KMS-11 (cell line): ENCODE data around the gene DIAPH2.

Experiments used
- H2AFZ ChIP-seq: fragments of 200-600 bp; sonication (generic); 2 replicates; pipeline ENCODE4 v1.6.1; 2016; ENCODE audit warnings: antibody characterized with exemption, mixed run types, low read depth
- H3K27ac ChIP-seq: fragments of 200-600 bp; sonication (generic); 2 replicates; pipeline ENCODE4 v1.6.1; 2016; ENCODE audit warnings: mild to moderate bottlenecking, mixed run types
- H3K27me3 ChIP-seq: fragments of 200-600 bp; sonication (generic); 2 replicates; pipeline ENCODE4 v1.6.1; 2017; ENCODE audit warnings: mild to moderate bottlenecking, low read depth, mixed run types, moderate library complexity; ENCODE audit not compliant: insufficient read depth
- H3K36me3 ChIP-seq: fragments of 200-600 bp; sonication (generic); 2 replicates; pipeline ENCODE4 v1.6.1; 2017; ENCODE audit warnings: mild to moderate bottlenecking, mixed run types; ENCODE audit not compliant: insufficient read depth
- H3K4me1 ChIP-seq: fragments of 200-600 bp; sonication (generic); 2 replicates; pipeline ENCODE4 v1.6.1; 2016; ENCODE audit warnings: mild to moderate bottlenecking, low read depth, mixed run types; ENCODE audit not compliant: poor library complexity, severe bottlenecking
- H3K4me2 ChIP-seq: fragments of 200-600 bp; sonication (generic); 2 replicates; pipeline ENCODE4 v1.7.0; 2016; ENCODE audit warnings: mild to moderate bottlenecking, mixed run types
- H3K4me3 ChIP-seq: fragments of 200-600 bp; sonication (generic); IDR thresholded peaks from 2 replicates; pipeline ENCODE4 v1.6.1; 2017; ENCODE audit warnings: low read depth, low read length, mixed read lengths; ENCODE audit not compliant: insufficient read depth
- H3K79me2 ChIP-seq: fragments of 200-600 bp; sonication (generic); 2 replicates; pipeline ENCODE4 v1.6.1; 2016; ENCODE audit warnings: low read depth, mixed run types; ENCODE audit not compliant: insufficient read depth
- H3K9ac ChIP-seq: fragments of 200-600 bp; sonication (generic); 2 replicates; pipeline ENCODE4 v1.6.1; 2016; ENCODE audit warnings: mild to moderate bottlenecking, mixed run types
- H4K20me1 ChIP-seq: fragments of 200-600 bp; sonication (generic); 2 replicates; pipeline ENCODE4 v1.6.1; 2016; ENCODE audit warnings: mild to moderate bottlenecking, mixed run types; ENCODE audit not compliant: insufficient read depth
- CTCF ChIP-seq: fragments of 200-600 bp; sonication (generic); conservative IDR thresholded peaks from 2 replicates; pipeline ENCODE4 v1.6.1; 2017; ENCODE audit warnings: low read depth, mild to moderate bottlenecking, antibody characterized with exemption, low read length, moderate library complexity, mixed read lengths

The DIAPH2 gene

GRCh38 chrX:96776966-96777365 lies 92.3 kb downstream of the DIAPH2 start:
- H3K4me2 ChIP-seq, result no peak overlapping the region
- no peaks in the 10 kb centered on the region for H3K79me2 ChIP-seq
- H3K27me3 ChIP-seq, result no peaks in the 10 kb centered on the region
- no peak overlapping the region for H3K9ac ChIP-seq
- no peak overlapping the region for H3K4me3 ChIP-seq
- H2AFZ ChIP-seq, result no peak overlapping the region
- H3K27ac ChIP-seq, result no peak overlapping the region
- H4K20me1 ChIP-seq, result no peaks in the 10 kb centered on the region
- H3K36me3 ChIP-seq, result no peaks in the 10 kb centered on the region
- no peaks in the 10 kb centered on the region for H3K4me1 ChIP-seq
- TF ChIP-seq CTCF, result no peak

DNA sequence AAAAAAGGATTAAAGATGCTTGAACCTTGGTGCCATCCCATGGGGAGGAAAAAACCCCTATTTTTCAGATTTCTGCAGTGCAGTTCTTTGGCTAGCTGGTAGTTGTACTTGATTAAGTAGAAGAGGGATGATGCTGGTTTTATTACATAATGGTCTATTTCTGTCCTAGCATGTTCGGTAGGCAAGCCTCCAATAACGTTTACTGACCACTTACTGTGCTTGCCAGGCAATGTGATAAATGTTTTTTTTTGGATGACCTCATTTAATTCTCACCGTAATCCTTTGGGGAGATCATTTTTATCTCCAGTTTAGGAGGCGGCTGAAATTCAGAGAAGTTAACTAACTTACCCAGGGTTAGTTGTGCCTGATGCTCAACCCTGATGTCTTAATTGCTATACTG lies 106.9 kb downstream of the DIAPH2 start:
- Histone ChIP-seq H3K27me3 (no peaks in the 10 kb centered on the region), H3K4me2 (no peak overlapping the region), H3K36me3 (no peaks in the 10 kb centered on the region), H4K20me1 (no peaks in the 10 kb centered on the region), H3K27ac (no peak overlapping the region), H3K4me3 (no peak overlapping the region), H2AFZ (no peak overlapping the region), H3K4me1 (no peaks in the 10 kb centered on the region), H3K9ac (no peak overlapping the region), H3K79me2 (no peaks in the 10 kb centered on the region)
- no peak for TF ChIP-seq CTCF

GRCh38 chrX:96792047-96792446 lies 107.4 kb downstream of the DIAPH2 start:
- no peaks in the 10 kb centered on the region for H3K27me3 ChIP-seq
- no peak for TF ChIP-seq CTCF
- no peak overlapping the region for H3K4me3 ChIP-seq
- H3K36me3 ChIP-seq, result no peaks in the 10 kb centered on the region
- no peak overlapping the region for H3K9ac ChIP-seq
- H3K4me1 ChIP-seq, result no peaks in the 10 kb centered on the region
- H3K79me2 ChIP-seq, result no peaks in the 10 kb centered on the region
- no peak overlapping the region for H3K27ac ChIP-seq
- no peaks in the 10 kb centered on the region for H4K20me1 ChIP-seq
- no peak overlapping the region for H2AFZ ChIP-seq
- H3K4me2 ChIP-seq, result no peak overlapping the region

- no peak overlapping the region for H3K9ac ChIP-seq
- no peak overlapping the region for H3K4me3 ChIP-seq
- no peaks in the 10 kb centered on the region for H3K27me3 ChIP-seq
- H3K4me2 ChIP-seq, result no peak overlapping the region
- H3K36me3 ChIP-seq, result no peaks in the 10 kb centered on the region
- no peaks in the 10 kb centered on the region for H3K4me1 ChIP-seq
- no peak for TF ChIP-seq CTCF
- no peak overlapping the region for H2AFZ ChIP-seq
- no peak overlapping the region for H3K27ac ChIP-seq
- H3K79me2 ChIP-seq, result no peaks in the 10 kb centered on the region
- H4K20me1 ChIP-seq, result no peaks in the 10 kb centered on the region
These were observed 114.3 kb downstream of the DIAPH2 start for GRCh38 chrX:96798982-96799381.

- no peak overlapping the region for H3K27ac ChIP-seq
- H3K4me2 ChIP-seq, result no peak overlapping the region
- H4K20me1 ChIP-seq, result no peaks in the 10 kb centered on the region
- H3K4me3 ChIP-seq, result no peak overlapping the region
- no peaks in the 10 kb centered on the region for H3K4me1 ChIP-seq
- no peak overlapping the region for H2AFZ ChIP-seq
- no peak overlapping the region for H3K9ac ChIP-seq
- no peak for TF ChIP-seq CTCF
- no peaks in the 10 kb centered on the region for H3K36me3 ChIP-seq
- H3K27me3 ChIP-seq, result no peaks in the 10 kb centered on the region
- H3K79me2 ChIP-seq, result no peaks in the 10 kb centered on the region
These were observed 122.7 kb downstream of the DIAPH2 start for GRCh38 chrX:96807318-96807717.
